GM12874 (cell line): Measurements from ENCODE around the gene MACROD2.

Experiments
- CTCF ChIP-seq: IDR thresholded peaks from 2 replicates; pipeline ENCODE4 v1.5.1; 2011; ENCODE audit warnings: low read depth, mild to moderate bottlenecking, control low read depth, low read length, moderate library complexity; ENCODE audit not compliant: insufficient read depth

The MACROD2 gene

DNA sequence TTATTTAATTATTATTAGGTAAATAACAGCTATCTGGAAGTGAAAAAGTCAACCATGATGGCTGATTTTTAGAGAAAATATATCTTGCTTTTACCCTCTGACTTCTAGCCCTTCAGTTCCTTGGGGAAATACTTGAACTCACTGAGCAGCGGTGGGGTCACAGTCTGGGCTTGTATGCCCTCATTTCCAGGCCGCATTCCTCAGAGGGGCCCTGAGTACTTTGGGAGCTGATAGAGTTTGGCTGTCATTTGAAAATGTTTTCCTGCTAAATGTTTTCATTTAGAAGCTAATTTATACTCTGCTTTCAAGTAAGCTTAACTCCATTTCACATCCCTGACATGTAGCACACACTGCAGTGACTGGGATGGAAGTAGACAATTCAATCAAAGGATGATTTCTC, 1549.4 kb downstream of the MACROD2 start:
- no peak for TF ChIP-seq CTCF

- TF ChIP-seq CTCF, result no peak
Measured at GRCh38 chr20:15546525-15547023, 1551.3 kb downstream of the MACROD2 start.

GRCh38 chr20:15547119-15547518, 1551.8 kb downstream of the MACROD2 start:
- TF ChIP-seq CTCF, result no peak

GRCh38 chr20:15550116-15550870, 1555.0 kb downstream of the MACROD2 start:
- TF ChIP-seq CTCF, result no peak

DNA sequence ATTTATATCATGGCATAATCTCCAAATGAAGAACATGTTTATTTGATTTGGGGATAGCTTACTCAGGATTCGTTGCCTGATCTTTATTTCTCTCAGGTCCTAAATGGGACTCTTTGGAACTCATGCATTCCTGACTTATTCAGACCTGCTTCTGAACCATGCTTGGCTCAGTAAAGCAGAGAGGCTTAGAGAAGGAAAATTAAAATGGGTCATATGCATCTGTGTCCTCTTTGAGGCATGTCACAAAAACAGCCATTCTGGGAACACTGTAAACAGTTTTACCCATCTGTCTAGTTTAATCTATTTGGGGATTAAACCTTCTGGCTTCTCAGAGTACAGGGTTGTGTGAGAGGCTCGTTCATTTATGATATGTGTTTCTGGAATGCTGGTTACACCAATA, 1560.6 kb downstream of the MACROD2 start:
- TF ChIP-seq CTCF, result no peak

DNA sequence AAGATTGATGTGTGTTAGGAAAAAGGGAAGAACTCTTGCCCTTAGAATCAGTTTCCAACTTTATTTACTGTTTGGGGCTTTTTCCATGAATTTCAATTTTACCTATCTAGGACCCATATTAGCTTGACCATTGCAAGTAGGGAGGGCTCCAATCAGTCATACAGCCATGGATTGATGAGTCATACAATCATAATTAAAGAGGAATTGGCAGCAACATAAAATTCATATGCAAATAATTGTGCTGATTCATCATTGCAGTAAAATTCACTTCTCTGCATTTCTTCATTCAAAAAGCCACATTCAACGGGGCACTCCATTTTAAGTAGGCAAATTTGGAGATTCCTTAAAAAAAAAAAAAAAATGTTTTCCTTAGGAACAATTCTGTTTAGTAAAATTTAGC, 1561.6 kb downstream of the MACROD2 start:
- TF ChIP-seq CTCF, result no peak

- TF ChIP-seq CTCF, result no peak
Measured at GRCh38 chr20:15561070-15561569, 1565.8 kb downstream of the MACROD2 start.
